GM12878 (cell line): ENCODE measurements around the gene CST2. TPM values are rescaled to one million over a fixed set of nuclear protein-coding genes. Genes with fewer than 3 reads are reported as not detected.
"Not testable (repeated sequence)": the region's sequence is repeated elsewhere in the genome, so short reads cannot be mapped to it uniquely, and the experiment has no call there.

ENCODE experiments used
- ATAC-seq: fragments of 200-7000 bp; cut with Tn5 transposase; 3 replicates; pipeline ENCODE4 v1.9.1; 2020; ENCODE audit warnings: mild to moderate bottlenecking, moderate library complexity
- BruUV-seq: library from RNA; stranded (reverse); fragments of 400-500 nt; replicated peaks from 2 replicates; lab custom pipeline; 2021; lab: Mats Ljungman, UMichigan
- CTCF ChIA-PET: fragments of 300-600 bp; sonication (Branson Sonifier 250); formaldehyde crosslinking; extraction: SDS; loops from one replicate; lab custom pipeline; 2021; ENCODE audit warnings: inconsistent platforms; lab: Yijun Ruan, JAX
- POLR2A ChIA-PET: fragments of 350-600 bp; formaldehyde crosslinking; extraction: SDS; loops from one replicate; lab custom pipeline; 2021; ENCODE audit warnings: inconsistent platforms; lab: Charles Lee
- RAD21 ChIA-PET: fragments of 300-600 bp; sonication (Branson Sonifier 250); formaldehyde crosslinking; loops from one replicate; lab custom pipeline; 2023; ENCODE audit warnings: antibody characterized with exemption; ENCODE audit not compliant: unreplicated experiment; lab: Charles Lee
- SMC1A ChIA-PET: fragments of 300-600 bp; sonication (Branson Sonifier 250); formaldehyde crosslinking; loops from one replicate; lab custom pipeline; 2023; ENCODE audit not compliant: unreplicated experiment, uncharacterized antibody; lab: Charles Lee
- DNase-seq: peaks from one replicate; pipeline ENCODE4 v3.0.0-alpha.2; 2011; ENCODE audit warnings: low read depth, low spot score
- FAIRE-seq: peaks from 3 replicates; lab custom pipeline; 2011; peaks lifted over from hg19 to GRCh38; lab: Jason Lieb, UNC
- H2AFZ ChIP-seq: 2 replicates; pipeline ENCODE4 v1.6.0; 2011; ENCODE audit warnings: low read depth, low read length, control low read depth; ENCODE audit not compliant: control insufficient read depth
- H3K27ac ChIP-seq: 2 replicates; pipeline ENCODE4 v1.5.1; 2011; ENCODE audit warnings: control low read depth; ENCODE audit not compliant: control insufficient read depth, insufficient read depth
- H3K27me3 ChIP-seq, 2 experiments: replicated peaks in 1 of 2; 2 replicates each; pipeline versions ENCODE4 v1.6.0 to v1.6.1; 2011; ENCODE audit warnings: low read length in 1 of 2; ENCODE audit not compliant: control insufficient read depth in 2 of 2, insufficient read depth in 2 of 2
- H3K36me3 ChIP-seq, 2 experiments: 2 replicates each; pipeline ENCODE4 v1.5.1; 2011; ENCODE audit warnings: low read length in 1 of 2; ENCODE audit not compliant: control insufficient read depth in 2 of 2, insufficient read depth in 2 of 2
- H3K4me1 ChIP-seq: 2 replicates; pipeline ENCODE4 v1.6.1; 2011; ENCODE audit warnings: mild to moderate bottlenecking, low read length, moderate library complexity, mixed read lengths; ENCODE audit not compliant: control insufficient read depth, insufficient read depth
- H3K4me2 ChIP-seq: 2 replicates; pipeline ENCODE4 v1.6.0; 2011; ENCODE audit warnings: control low read depth; ENCODE audit not compliant: control insufficient read depth, insufficient read depth
- H3K4me3 ChIP-seq: fragments of 200-600 bp; sonication (generic); 2 replicates; pipeline ENCODE4 v1.5.1; 2016
- H3K79me2 ChIP-seq: 2 replicates; pipeline ENCODE4 v1.6.0; 2011; ENCODE audit warnings: low read length; ENCODE audit not compliant: control insufficient read depth, insufficient read depth
- H3K9ac ChIP-seq: 2 replicates; pipeline ENCODE4 v1.8.0; 2011; ENCODE audit warnings: low read length, control low read depth, mixed read lengths; ENCODE audit not compliant: control insufficient read depth, insufficient read depth
- H3K9me3 ChIP-seq: replicated peaks from 3 replicates; pipeline ENCODE4 v1.5.1; 2011; ENCODE audit warnings: mild to moderate bottlenecking, low read length; ENCODE audit not compliant: control insufficient read depth, insufficient read depth
- H4K20me1 ChIP-seq: 2 replicates; pipeline ENCODE4 v1.6.0; 2011; ENCODE audit not compliant: control insufficient read depth, insufficient read depth
- CEBPZ ChIP-seq: fragments of 150-350 bp; IDR thresholded peaks from 2 replicates; pipeline ENCODE4 v1.6.1; 2016; ENCODE audit warnings: low read depth, low read length
- SIX5 ChIP-seq: IDR thresholded peaks from 2 replicates; pipeline ENCODE4 v1.6.1; 2011; ENCODE audit warnings: mild to moderate bottlenecking, low read depth, low read length, moderate library complexity; ENCODE audit not compliant: severe bottlenecking
- ZBTB11 ChIP-seq: fragments of 450-650 bp; formaldehyde crosslinking; IDR thresholded peaks from 2 replicates; pipeline ENCODE4 v1.5.0; 2022; ENCODE audit warnings: mild to moderate bottlenecking, missing genetic modification characterization
- ZBTB40 ChIP-seq: fragments of 450-650 bp; IDR thresholded peaks from 2 replicates; pipeline ENCODE4 v1.6.1; 2016; ENCODE audit warnings: mild to moderate bottlenecking, moderate library complexity, borderline replicate concordance
- WGBS: methylation state at CpG from one replicate; pipeline ENCODE4 v1.1.6; 2016; ENCODE audit warnings: low lambda C conversion rate; ENCODE audit not compliant: insufficient replicate concordance, insufficient coverage; ENCODE audit errors: missing lambda C conversion rate; 5-methylcytosine and 5-hydroxymethylcytosine counted together
- in situ Hi-C: fragments of 300-500 bp; cut with MboI; formaldehyde crosslinking; loops from 9 replicates; pipeline ENCODE4 v1.14.3; 2018; ENCODE audit warnings: mixed read lengths
- intact Hi-C: fragments of 100-400 bp; cut with micrococcal nuclease; formaldehyde crosslinking; loops from one replicate; pipeline ENCODE4 v1.14.2; 2022; ENCODE audit not compliant: unreplicated experiment
- polyA plus RNA-seq, 11 experiments: library from polyadenylated mRNA; depleted of rRNA in 4 of 11; unstranded in 6 of 11; stranded (reverse) in 5 of 11; fragments of >200 nt; fragmentation: Nextera tagmentation in 4 of 11; fragmentation: Illumina TruSeq in 1 of 11; extraction: Ambion mirVana in 4 of 11; extraction: Trizol in 1 of 11; gene quantifications; 1 replicate in 1 of 11; 2 replicates in 10 of 11; pipeline versions ENCODE4 v1.2.1 to v1.2.3, GENCODE V29; 2011 to 2016; ENCODE audit warnings: inconsistent platforms in 2 of 11, missing spikeins in 2 of 11, low read depth in 1 of 11
- total RNA-seq, 4 experiments: library from RNA; depleted of rRNA in 3 of 4; stranded (reverse); fragments of >200 nt in 3 of 4; fragmentation: Illumina TruSeq in 1 of 4; extraction: Trizol in 1 of 4; gene quantifications; 2 replicates each; pipeline versions ENCODE4 v1.2.1 to v1.2.3, GENCODE V29; 2013 to 2021

Gene CST2
- total and polyA plus RNA-seq, 10 of the 15 experiments (the other 5 are each of a cell fraction or from before 2014, with no cell fraction given), result not detected

GRCh38 chr20:23860771-23861170, 34.2 kb upstream of the CST2 start:
- WGBS, result 38% methylated on average over 10 of the region's 10 CpGs
- H4K20me1 ChIP-seq, DNase-seq, ATAC-seq, H3K79me2 ChIP-seq, RAD21 ChIA-PET, H3K9ac ChIP-seq, POLR2A ChIA-PET, BruUV-seq, FAIRE-seq, H3K9me3 ChIP-seq, H3K27me3 ChIP-seq, CTCF ChIA-PET, H3K36me3 ChIP-seq, H2AFZ ChIP-seq, H3K4me3 ChIP-seq, H3K4me1 ChIP-seq, H3K27ac ChIP-seq, SMC1A ChIA-PET, intact Hi-C loops, H3K4me2 ChIP-seq: not testable (repeated sequence)
- in situ Hi-C loops, result loop anchor here (10.0 kb wide), 1 partner anchor 56 kb away; no protein-coding TSS in a partner anchor

- CTCF ChIA-PET, result no interaction called here
- BruUV-seq, result no TSS peak
- no peak for TF ChIP-seq SIX5
- no peak for TF ChIP-seq ZBTB11 (CRISPR knock-in tag)
- no peak for TF ChIP-seq ZBTB40
- no peak for TF ChIP-seq CEBPZ
Observed at GRCh38 chr20:23857962-23858595, 31.6 kb upstream of the CST2 start.

More at GRCh38 chr20:23857962-23858595, 31.6 kb upstream of the CST2 start:
- no peaks in the 10 kb centered on the region for H4K20me1 ChIP-seq
- POLR2A ChIA-PET, result no interaction called here
- H3K4me1 ChIP-seq, result no peaks in the 10 kb centered on the region
- in situ Hi-C loops, result no loop called here
- ATAC-seq (no peak), FAIRE-seq (no peak), DNase-seq (no peak)
- no peaks in the 10 kb centered on the region for H3K36me3 ChIP-seq
- no peaks in the 10 kb centered on the region for H3K79me2 ChIP-seq
- intact Hi-C loops, result no loop called here
- no peak overlapping the region for H3K4me3 ChIP-seq
- no peak overlapping the region for H3K27ac ChIP-seq
- H3K4me2 ChIP-seq, result no peak overlapping the region
- H3K27me3 ChIP-seq, result no peaks in the 10 kb centered on the region
- H3K9ac ChIP-seq, result no peak overlapping the region
- no peak overlapping the region for H2AFZ ChIP-seq
- H3K9me3 ChIP-seq, result no peaks in the 10 kb centered on the region
- SMC1A ChIA-PET, result no interaction called here
- RAD21 ChIA-PET, result no interaction called here
- WGBS, result 29% methylated on average over 7 of the region's 9 CpGs
